Panc1 (cell line): ENCODE measurements around the gene BDH1. TPM values are rescaled to one million over a fixed set of nuclear protein-coding genes. Genes with fewer than 3 reads are reported as not detected.

Experiments
- ATAC-seq: fragments of 200-7000 bp; cut with Tn5 transposase; 2 replicates; pipeline ENCODE4 v1.9.1; 2020; ENCODE audit warnings: mild to moderate bottlenecking, moderate library complexity
- BruUV-seq: library from RNA; stranded (reverse); fragments of 400-500 nt; replicated peaks from 2 replicates; lab custom pipeline; 2021; lab: Mats Ljungman, UMichigan
- CTCF ChIA-PET: fragments of 300-600 bp; sonication (Branson Sonifier 250); formaldehyde crosslinking; loops from one replicate; lab custom pipeline; 2022; ENCODE audit warnings: antibody characterized with exemption; lab: Charles Lee
- POLR2A ChIA-PET: fragments of 300-600 bp; sonication (Branson Sonifier 250); formaldehyde crosslinking; loops from one replicate; lab custom pipeline; 2022; ENCODE audit warnings: antibody characterized with exemption; lab: Charles Lee
- DNase-seq: peaks from one replicate; pipeline ENCODE4 v3.0.0-alpha.2; 2010; ENCODE audit warnings: low read depth, low spot score
- H3K27ac ChIP-seq: 2 replicates; pipeline ENCODE4 v1.5.1; 2011; ENCODE audit warnings: mild to moderate bottlenecking, low read length, inconsistent platforms
- H3K27me3 ChIP-seq: fragments of 200-500 bp; sonication (Bioruptor generic); 2 replicates; pipeline ENCODE4 v1.6.0; 2014; ENCODE audit warnings: low read length, inconsistent platforms; ENCODE audit not compliant: control insufficient read depth, insufficient read depth
- H3K36me3 ChIP-seq: fragments of 200-500 bp; sonication (Bioruptor generic); 2 replicates; pipeline ENCODE4 v1.5.1; 2014; ENCODE audit warnings: inconsistent platforms, mild to moderate bottlenecking, low read length, moderate library complexity; ENCODE audit not compliant: control insufficient read depth, insufficient read depth
- H3K4me1 ChIP-seq: 2 replicates; pipeline ENCODE4 v1.5.1; 2011; ENCODE audit warnings: inconsistent platforms, mild to moderate bottlenecking, low read length, moderate library complexity; ENCODE audit not compliant: control insufficient read depth, insufficient read depth
- H3K4me3 ChIP-seq, 2 experiments: 2 replicates each; pipeline ENCODE4 v1.5.1; 2011 to 2012; ENCODE audit warnings: low read depth in 2 of 2, low read length in 2 of 2, mild to moderate bottlenecking in 2 of 2, inconsistent platforms in 1 of 2, moderate library complexity in 1 of 2
- H3K9me3 ChIP-seq: fragments of 200-500 bp; sonication (Bioruptor generic); 2 replicates; pipeline ENCODE4 v1.5.1; 2014; ENCODE audit warnings: low read depth, mild to moderate bottlenecking, inconsistent platforms, low read length, moderate library complexity; ENCODE audit not compliant: control insufficient read depth, insufficient read depth
- CTCF ChIP-seq: fragments of 450-650 bp; IDR thresholded peaks from 2 replicates; pipeline ENCODE4 v1.5.1; 2017; ENCODE audit warnings: mild to moderate bottlenecking
- POLR2AphosphoS5 ChIP-seq: IDR thresholded peaks from 2 replicates; pipeline ENCODE4 v1.6.1; 2012; ENCODE audit warnings: mild to moderate bottlenecking, low read depth, low read length, moderate library complexity
- REST ChIP-seq, 2 experiments: IDR thresholded peaks; 2 replicates each; pipeline ENCODE4 v1.6.1; 2011 to 2012; ENCODE audit warnings: low read depth in 2 of 2, control low read depth in 1 of 2, low read length in 1 of 2, mild to moderate bottlenecking in 1 of 2, moderate library complexity in 1 of 2; ENCODE audit not compliant: insufficient read depth in 1 of 2
- SIN3A ChIP-seq: IDR thresholded peaks from 2 replicates; pipeline ENCODE4 v1.6.1; 2012; ENCODE audit warnings: low read depth, mild to moderate bottlenecking, low read length, moderate library complexity, borderline replicate concordance; ENCODE audit not compliant: insufficient read depth
- TCF7L2 ChIP-seq: IDR thresholded peaks from 2 replicates; pipeline ENCODE4 v1.6.1; 2011; ENCODE audit warnings: mild to moderate bottlenecking, low read depth, low read length, inconsistent platforms
- in situ Hi-C: cut with HindIII; loops from 2 replicates; pipeline ENCODE4 v1.10.0; 2016; ENCODE audit warnings: low sequenced_read_pairs, low pct_unique_long_range_greater_than_20kb
- intact Hi-C: fragments of 100-400 bp; cut with micrococcal nuclease; formaldehyde crosslinking; loops from one replicate; pipeline ENCODE4 v1.10.0; 2022; ENCODE audit not compliant: unreplicated experiment
- total RNA-seq: library from RNA; stranded (reverse); gene quantifications from one replicate; pipeline ENCODE4 v1.2.1, GENCODE V29; 2021; ENCODE audit not compliant: unreplicated experiment

The BDH1 gene
- total RNA-seq, 1 experiment from 2014 or later = 4.8 TPM

GRCh38 chr3:197495059-197495455, 60.7 kb downstream of the BDH1 start:
- in situ Hi-C loops = no loop called here
- CTCF ChIA-PET = no interaction called here
- no peak for ATAC-seq

GRCh38 chr3:197494366-197495058, 61.3 kb downstream of the BDH1 start:
- TF ChIP-seq REST (IDR thresholded peaks at IDR 0.05; ENCODE audit: insufficient read depth in 1 of 2, low read depth in 2 of 2, low read length in 1 of 2) (no peak), CTCF (no peak)
- DNase-seq = no peak
- in situ Hi-C loops = no loop called here
- Histone ChIP-seq H3K27ac (no peak overlapping the region), H3K36me3 (no peaks in the 10 kb centered on the region), H3K4me3 (no peak overlapping the region), H3K4me1 (no peaks in the 10 kb centered on the region), H3K9me3 (no peaks in the 10 kb centered on the region), H3K27me3 (no peaks in the 10 kb centered on the region)
- POLR2A ChIA-PET = interaction anchor here (0.7 kb wide), 1 partner anchor 267 kb away, joined by 10 read pairs; no protein-coding TSS in a partner anchor
- intact Hi-C loops = no loop called here
- BruUV-seq = no TSS peak
- CTCF ChIA-PET = no interaction called here
- no peak for ATAC-seq

More at GRCh38 chr3:197495059-197495455, 60.7 kb downstream of the BDH1 start:
- no peaks in the 10 kb centered on the region for H3K9me3 ChIP-seq
- no peak overlapping the region for H3K27ac ChIP-seq
- intact Hi-C loops = no loop called here
- no peak for TF ChIP-seq SIN3A
- DNase-seq = no peak
- H3K4me3 ChIP-seq = no peak overlapping the region
- POLR2A ChIA-PET = interaction anchor here (0.7 kb wide), 1 partner anchor 131 kb away, joined by 11 read pairs; no protein-coding TSS in a partner anchor
- no peaks in the 10 kb centered on the region for H3K36me3 ChIP-seq
- BruUV-seq = no TSS peak
- H3K27me3 ChIP-seq = no peaks in the 10 kb centered on the region
- H3K4me1 ChIP-seq = no peaks in the 10 kb centered on the region

- POLR2A ChIA-PET = no interaction called here
- no peak overlapping the region for H3K27ac ChIP-seq
These were observed 62.7 kb downstream of the BDH1 start for GRCh38 chr3:197493049-197493448.

More at GRCh38 chr3:197493049-197493448, 62.7 kb downstream of the BDH1 start:
- Histone ChIP-seq H3K4me1 (no peaks in the 10 kb centered on the region), H3K36me3 (no peaks in the 10 kb centered on the region), H3K9me3 (no peaks in the 10 kb centered on the region), H3K4me3 (no peak overlapping the region), H3K27me3 (no peaks in the 10 kb centered on the region)
- BruUV-seq = no TSS peak
- DNase-seq (no peak), ATAC-seq (no peak)
- in situ Hi-C loops (no loop called here), intact Hi-C loops (no loop called here)
- CTCF ChIA-PET = no interaction called here
- TF ChIP-seq REST (IDR thresholded peaks at IDR 0.05; ENCODE audit: insufficient read depth in 1 of 2, low read depth in 2 of 2, low read length in 1 of 2) (no peak), CTCF (no peak), TCF7L2 (no peak), POLR2AphosphoS5 (no peak), SIN3A (no peak)
